Left renal cortex interstitium (tissue), 4 donors: Measurements from ENCODE around the gene ANKRD44. TPM values are rescaled to one million over a fixed set of nuclear protein-coding genes. Genes with fewer than 3 reads are reported as not detected.
"Not testable (repeated sequence)": the region's sequence is repeated elsewhere in the genome, so short reads cannot be mapped to it uniquely, and the experiment has no call there.

ENCODE experiments used
- DNase-seq, 4 donors: peaks; one replicate each; pipeline ENCODE4 v3.0.0-alpha.2; 2013; ENCODE audit warnings: low read depth in 4 of 4, low spot score in 2 of 4, missing footprints in 1 of 4
- polyA plus RNA-seq, 4 donors: library from polyadenylated mRNA; unstranded; fragments of 120-200 nt; gene quantifications; one replicate each; pipeline ENCODE4 v1.2.1, GENCODE V29; 2013; ENCODE audit not compliant: insufficient read length in 4 of 4

The ANKRD44 gene
- 10 to 100 TPM in 3 of 4 donors, 1 to 10 TPM in 1; 9.8 to 15.7 (median 12.6) TPM for polyA plus RNA-seq

- peak in 2 of 4 donors; percentile 58 to 68 for DNase-seq
Observed at GRCh38 chr2:197310271-197310985, at the start of gene ANKRD44. ANKRD44 (minus strand) TSS chr2:197310780; CDS start chr2:197310604, 176 bp downstream.

DNA sequence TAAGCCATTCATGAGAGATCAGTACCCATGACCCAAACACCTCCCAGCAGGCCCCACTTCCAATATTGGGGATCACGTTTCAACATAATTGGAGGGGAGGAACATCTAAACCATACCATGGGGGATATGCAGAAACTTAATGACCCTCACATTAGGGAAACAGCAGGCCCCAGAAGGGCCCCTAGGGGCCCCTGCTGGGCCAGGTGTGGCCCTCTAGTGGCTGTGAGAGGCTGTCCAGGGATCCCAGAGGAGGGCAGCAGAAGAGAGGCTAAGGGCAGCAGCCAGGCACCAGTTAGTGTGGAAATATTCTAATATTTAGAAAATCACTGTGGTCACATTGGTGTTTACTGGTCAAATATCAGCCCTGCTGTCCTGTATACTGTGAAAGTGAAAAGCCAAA, 49.3 kb upstream of the ANKRD44 start:
- no peak for DNase-seq

DNA sequence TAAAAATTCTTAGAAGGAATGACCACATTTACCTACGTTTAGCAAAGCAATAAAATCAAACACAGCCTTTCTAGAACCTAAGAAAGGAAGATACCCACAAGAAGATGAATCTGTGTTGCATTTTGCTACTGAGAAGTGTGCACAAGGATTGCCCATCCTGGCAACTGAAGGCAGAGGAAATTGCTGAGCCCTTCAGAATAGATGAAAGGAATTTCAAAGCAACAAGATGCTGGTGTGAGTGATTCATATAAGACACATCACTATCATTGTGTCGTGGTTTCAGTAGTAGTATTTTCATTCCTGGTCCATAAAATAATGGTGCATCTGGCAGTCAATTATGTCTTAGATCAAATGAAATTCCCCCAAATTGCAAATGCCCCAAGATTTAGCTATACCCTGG, 48.4 kb upstream of the ANKRD44 start:
- no peak for DNase-seq

- no peak for DNase-seq
Observed at GRCh38 chr2:197357986-197358385, 47.4 kb upstream of the ANKRD44 start.

GRCh38 chr2:197356136-197356535, 45.6 kb upstream of the ANKRD44 start:
- DNase-seq: no peak

GRCh38 chr2:197354169-197354558, 43.6 kb upstream of the ANKRD44 start:
- no peak for DNase-seq

- no peak for DNase-seq
Observed at GRCh38 chr2:197353393-197354168, 43.0 kb upstream of the ANKRD44 start.

DNA sequence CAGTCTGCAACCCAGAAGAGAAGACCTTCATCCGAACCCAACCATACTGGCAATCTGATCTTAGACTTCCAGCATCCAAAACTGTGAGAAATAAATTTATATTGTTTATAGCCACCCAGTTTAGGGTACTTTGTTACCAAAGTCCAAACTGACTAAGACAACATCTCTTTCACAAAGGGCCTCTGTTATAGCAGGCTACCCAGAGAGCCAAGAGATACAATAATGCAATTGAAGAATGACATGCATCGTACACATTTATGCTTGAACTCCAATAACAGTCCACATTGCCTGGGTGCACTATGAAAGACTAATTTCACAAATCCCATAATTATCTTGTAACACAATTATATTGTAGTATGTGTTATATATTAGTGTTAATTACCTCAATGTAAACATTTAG, 39.1 kb upstream of the ANKRD44 start:
- DNase-seq: no peak

GRCh38 chr2:197348721-197349360, 38.3 kb upstream of the ANKRD44 start:
- DNase-seq: no peak

DNA sequence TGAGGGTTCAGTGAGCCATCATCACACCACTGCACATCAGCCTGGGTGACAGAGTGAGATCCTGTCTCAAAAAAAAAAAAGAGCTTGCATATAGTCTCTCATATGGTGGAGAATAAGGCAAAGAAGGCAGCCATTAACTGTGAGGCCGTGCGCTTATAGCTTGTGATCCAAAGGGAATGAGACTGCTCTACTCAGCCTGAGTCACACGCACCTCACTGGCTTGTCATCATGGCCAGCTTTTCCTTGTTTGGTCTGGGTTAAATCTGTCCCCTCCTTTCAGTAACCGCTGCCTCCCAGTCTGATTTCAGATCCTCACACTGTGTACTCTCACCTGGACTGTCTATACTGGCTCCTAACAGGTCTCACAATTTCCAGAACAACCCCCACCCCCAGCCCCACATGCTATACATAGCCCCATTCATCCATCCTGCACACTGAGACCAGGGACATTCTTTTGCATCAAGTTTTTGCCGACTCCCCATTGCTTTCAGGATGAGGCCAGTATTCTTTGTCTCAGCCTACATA, 35.3 kb upstream of the ANKRD44 start:
- DNase-seq: no peak

- DNase-seq: not testable (repeated sequence)
Observed at GRCh38 chr2:197343968-197344367, 33.4 kb upstream of the ANKRD44 start.

GRCh38 chr2:197340591-197340990, 30.0 kb upstream of the ANKRD44 start:
- DNase-seq: no peak

GRCh38 chr2:197339496-197340220, 29.1 kb upstream of the ANKRD44 start:
- no peak for DNase-seq

DNA sequence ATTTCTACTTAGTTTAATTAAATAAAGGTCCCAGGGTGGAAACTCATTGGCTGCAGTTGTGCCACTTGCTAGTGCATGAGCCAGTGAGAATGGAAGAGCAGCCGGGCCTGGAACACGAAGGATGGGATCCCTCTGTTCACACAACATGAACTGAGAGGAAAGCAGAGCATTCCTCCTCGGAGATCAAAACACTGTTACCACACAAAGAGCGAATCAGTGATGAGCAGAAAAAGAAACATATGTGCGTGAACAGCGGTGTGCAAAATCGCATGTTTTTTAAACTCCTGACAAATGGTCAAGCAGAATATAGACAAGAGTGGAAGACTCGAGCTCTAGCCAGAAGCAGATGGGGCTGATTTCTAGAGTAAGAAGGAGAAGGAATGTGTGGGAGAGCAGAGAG, 28.4 kb upstream of the ANKRD44 start:
- no peak for DNase-seq

GRCh38 chr2:197332641-197333040, 22.1 kb upstream of the ANKRD44 start:
- DNase-seq: no peak

DNA sequence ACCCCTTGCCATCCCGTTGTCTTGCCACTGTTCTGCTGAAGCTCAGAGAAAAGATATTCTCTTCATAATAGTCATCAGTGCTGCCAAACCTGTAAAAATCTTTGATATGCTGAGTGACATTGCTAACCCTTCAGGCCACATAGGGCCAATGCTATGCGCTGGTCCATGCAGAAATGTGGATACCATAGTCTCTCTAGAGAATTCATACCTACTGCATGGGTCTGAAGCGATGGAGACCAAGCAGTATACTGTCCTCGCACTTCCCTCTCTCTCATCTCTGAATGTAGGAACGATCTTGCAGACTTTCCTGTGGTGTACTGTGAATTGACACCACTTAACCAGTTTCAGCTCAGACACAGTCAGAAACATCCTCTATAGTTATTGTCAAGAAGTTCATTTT, 17.9 kb upstream of the ANKRD44 start:
- no peak for DNase-seq

DNA sequence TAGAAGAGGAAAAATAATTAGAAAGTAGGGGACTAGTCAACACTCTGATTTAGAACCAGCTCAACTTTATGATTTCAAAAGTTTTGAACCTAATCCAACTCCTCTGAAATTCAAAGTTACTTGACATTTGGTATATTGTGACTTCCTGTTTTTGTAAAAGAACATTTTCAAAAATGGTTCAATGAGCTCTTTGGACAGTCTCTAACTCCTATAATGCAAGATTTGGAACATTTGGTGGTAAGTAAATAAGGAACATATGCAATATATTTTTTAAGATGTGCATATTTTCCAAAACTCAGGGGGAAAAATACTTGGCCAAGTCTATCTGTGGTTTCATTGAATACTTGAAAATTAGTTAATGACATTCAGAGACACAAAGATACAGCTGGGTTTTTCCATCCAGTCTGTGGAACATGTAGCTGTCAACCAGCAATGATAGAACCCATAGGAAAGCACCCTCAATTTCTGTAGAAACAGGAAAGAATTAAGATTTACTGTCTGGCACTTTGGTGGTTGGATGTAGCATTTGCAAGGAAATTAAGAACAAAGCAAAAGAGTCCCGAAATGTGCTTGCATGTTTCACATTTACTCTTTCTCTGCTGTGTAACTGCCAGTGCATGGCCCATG, 17.0 kb upstream of the ANKRD44 start:
- DNase-seq: no peak

- no peak for DNase-seq
Observed at GRCh38 chr2:197327073-197327471, 16.5 kb upstream of the ANKRD44 start.

DNA sequence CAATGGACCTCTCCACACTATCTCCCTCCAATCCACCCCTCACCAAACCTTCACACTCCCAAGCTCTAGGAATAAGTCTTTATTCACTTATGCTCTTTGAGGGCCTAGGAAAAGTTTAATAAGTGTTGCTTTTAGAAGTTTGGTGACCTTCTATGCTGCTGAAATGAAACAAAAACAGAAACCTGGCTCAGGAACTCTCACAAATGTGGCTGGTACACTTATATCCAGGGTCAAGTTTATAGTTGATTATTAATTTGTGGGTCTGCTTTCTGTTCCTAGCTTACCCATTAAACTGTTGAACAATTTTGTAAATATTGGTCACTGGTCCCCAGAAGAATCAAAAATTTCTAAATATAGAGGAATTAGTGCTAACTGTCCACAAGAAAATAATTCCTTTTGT, 14.2 kb upstream of the ANKRD44 start:
- no peak for DNase-seq
